Activated B cell treated with CpG ODN at 0.5 μM for 24 hours (primary cell): ENCODE data around the gene DCAF4. TPM values are rescaled to one million over a fixed set of nuclear protein-coding genes. Genes with fewer than 3 reads are reported as not detected.
"Not testable (repeated sequence)": the region's sequence is repeated elsewhere in the genome, so short reads cannot be mapped to it uniquely, and the experiment has no call there.

Experiments used
- ATAC-seq: fragments of 200-7000 bp; cut with Tn5 transposase; one replicate; pipeline ENCODE4 v1.10.0; 2021; ENCODE audit warnings: low read depth, mild to moderate bottlenecking, moderate library complexity
- CTCF ChIA-PET: fragments of 350-600 bp; sonication (Branson Sonifier 250); formaldehyde crosslinking; loops from one replicate; lab custom pipeline; 2021; ENCODE audit warnings: antibody characterized with exemption; lab: Charles Lee
- POLR2A ChIA-PET: fragments of 350-600 bp; sonication (Branson Sonifier 250); formaldehyde crosslinking; loops from one replicate; lab custom pipeline; 2021; ENCODE audit warnings: antibody characterized with exemption; lab: Charles Lee
- DNase-seq: peaks from one replicate; pipeline ENCODE4 v3.0.0; 2022
- H3K27ac Mint-ChIP-seq: one replicate; pipeline ENCODE4 v1.8.0; 2020; ENCODE audit warnings: mixed read lengths
- H3K27me3 Mint-ChIP-seq: one replicate; pipeline ENCODE4 v1.8.0; 2021; ENCODE audit warnings: mixed read lengths
- H3K36me3 Mint-ChIP-seq: one replicate; pipeline ENCODE4 v1.8.0; 2021; ENCODE audit warnings: low read depth, mixed read lengths
- H3K4me1 Mint-ChIP-seq: one replicate; pipeline ENCODE4 v1.8.0; 2021; ENCODE audit warnings: mixed read lengths
- H3K4me3 Mint-ChIP-seq: one replicate; pipeline ENCODE4 v1.8.0; 2020; ENCODE audit warnings: mild to moderate bottlenecking, mixed read lengths
- H3K9me3 Mint-ChIP-seq: one replicate; pipeline ENCODE4 v1.8.0; 2020; ENCODE audit warnings: mixed read lengths
- intact Hi-C: fragments of 100-400 bp; cut with micrococcal nuclease; formaldehyde crosslinking; loops from one replicate; pipeline ENCODE4 v1.15.1; 2024
- total RNA-seq: library from RNA; stranded (reverse); gene quantifications from 2 replicates; pipeline ENCODE4 v1.2.3, GENCODE V29; 2022
- TF ChIP-seq, protein P1 (sequence below): fragments of 200-600 bp; IDR thresholded peaks from one replicate; pipeline ENCODE4 v1.8.0; 2022; ENCODE audit warnings: antibody characterized with exemption, mild to moderate bottlenecking

The DCAF4 gene
- total RNA-seq, 1 donor from 2014 or later, result 38.7 TPM

DNA sequence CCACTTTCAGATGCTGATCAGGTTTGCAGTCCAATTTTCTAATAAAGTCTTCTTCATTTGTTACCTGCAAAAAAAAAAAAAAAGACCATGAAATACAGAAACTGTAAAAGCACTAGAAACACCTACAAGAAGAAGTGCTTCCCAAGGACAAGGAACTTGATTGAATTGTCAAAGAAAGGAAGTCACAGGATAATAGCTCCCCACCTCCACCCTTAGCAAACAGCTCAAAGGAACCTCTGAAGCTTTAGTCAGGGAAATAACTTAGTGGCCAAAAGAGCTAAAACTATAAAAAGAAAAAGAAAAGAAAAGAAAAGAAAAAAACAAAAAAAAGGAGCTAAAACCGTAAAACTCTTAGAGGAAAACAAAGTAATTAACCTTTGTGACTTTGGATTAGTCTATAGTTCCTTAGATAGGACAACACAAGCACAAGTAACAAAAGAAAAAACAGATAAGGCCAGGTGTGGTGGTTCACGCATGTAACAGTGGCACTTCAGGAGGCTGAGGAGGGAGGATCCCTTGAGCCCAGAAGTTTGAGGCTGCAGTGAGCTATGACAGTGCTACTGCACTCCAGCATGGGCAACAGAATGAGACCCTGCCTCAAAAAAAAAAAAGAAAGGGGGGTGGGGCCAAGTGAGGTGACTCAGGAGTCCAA, 72.1 kb downstream of the DCAF4 start:
- Mint-ChIP-seq H3K36me3 (peaks cover 59% of the 10 kb centered on the region), H3K27ac (no peak overlapping the region), H3K27me3 (no peaks in the 10 kb centered on the region), H3K9me3 (no peaks in the 10 kb centered on the region), H3K4me1 (no peaks in the 10 kb centered on the region), H3K4me3 (no peak overlapping the region)
- CTCF ChIA-PET, result no interaction called here
- POLR2A ChIA-PET, result no interaction called here
- TF ChIP-seq, protein P1, sequence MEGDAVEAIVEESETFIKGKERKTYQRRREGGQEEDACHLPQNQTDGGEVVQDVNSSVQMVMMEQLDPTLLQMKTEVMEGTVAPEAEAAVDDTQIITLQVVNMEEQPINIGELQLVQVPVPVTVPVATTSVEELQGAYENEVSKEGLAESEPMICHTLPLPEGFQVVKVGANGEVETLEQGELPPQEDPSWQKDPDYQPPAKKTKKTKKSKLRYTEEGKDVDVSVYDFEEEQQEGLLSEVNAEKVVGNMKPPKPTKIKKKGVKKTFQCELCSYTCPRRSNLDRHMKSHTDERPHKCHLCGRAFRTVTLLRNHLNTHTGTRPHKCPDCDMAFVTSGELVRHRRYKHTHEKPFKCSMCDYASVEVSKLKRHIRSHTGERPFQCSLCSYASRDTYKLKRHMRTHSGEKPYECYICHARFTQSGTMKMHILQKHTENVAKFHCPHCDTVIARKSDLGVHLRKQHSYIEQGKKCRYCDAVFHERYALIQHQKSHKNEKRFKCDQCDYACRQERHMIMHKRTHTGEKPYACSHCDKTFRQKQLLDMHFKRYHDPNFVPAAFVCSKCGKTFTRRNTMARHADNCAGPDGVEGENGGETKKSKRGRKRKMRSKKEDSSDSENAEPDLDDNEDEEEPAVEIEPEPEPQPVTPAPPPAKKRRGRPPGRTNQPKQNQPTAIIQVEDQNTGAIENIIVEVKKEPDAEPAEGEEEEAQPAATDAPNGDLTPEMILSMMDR, result no peak
- DNase-seq (no peak), ATAC-seq (no peak)
- intact Hi-C loops, result no loop called here

DNA sequence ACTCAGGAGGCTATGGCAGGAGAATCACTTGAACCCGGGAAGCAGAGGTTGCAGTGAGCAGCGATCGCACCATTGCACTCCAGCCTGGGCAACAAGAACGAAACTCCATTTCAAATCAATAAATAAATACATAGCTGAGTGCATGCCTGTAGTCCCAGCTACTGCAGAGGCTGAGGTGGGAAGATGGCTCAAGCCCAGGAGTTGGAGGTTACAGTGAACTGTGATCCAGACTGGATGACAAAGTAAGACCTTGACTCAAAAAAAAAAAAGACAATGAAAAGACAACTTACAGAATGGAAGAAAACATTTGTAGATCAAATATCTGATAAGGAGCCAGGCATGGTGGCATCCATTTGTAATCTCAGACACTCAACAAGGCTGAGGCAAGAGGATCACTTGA, 73.1 kb downstream of the DCAF4 start:
- no peak for ATAC-seq
- Mint-ChIP-seq H3K9me3 (no peaks in the 10 kb centered on the region), H3K27me3 (no peaks in the 10 kb centered on the region), H3K4me1 (no peaks in the 10 kb centered on the region), H3K36me3 (peaks cover 65% of the 10 kb centered on the region), H3K4me3 (no peak overlapping the region), H3K27ac (no peak overlapping the region)
- DNase-seq, result no peak
- CTCF ChIA-PET, result no interaction called here
- POLR2A ChIA-PET, result interaction anchor here (0.7 kb wide), 1 partner anchor 1993 kb away, joined by 3 read pairs; no protein-coding TSS in a partner anchor
- TF ChIP-seq, protein P1, result no peak
- intact Hi-C loops, result no loop called here

DNA sequence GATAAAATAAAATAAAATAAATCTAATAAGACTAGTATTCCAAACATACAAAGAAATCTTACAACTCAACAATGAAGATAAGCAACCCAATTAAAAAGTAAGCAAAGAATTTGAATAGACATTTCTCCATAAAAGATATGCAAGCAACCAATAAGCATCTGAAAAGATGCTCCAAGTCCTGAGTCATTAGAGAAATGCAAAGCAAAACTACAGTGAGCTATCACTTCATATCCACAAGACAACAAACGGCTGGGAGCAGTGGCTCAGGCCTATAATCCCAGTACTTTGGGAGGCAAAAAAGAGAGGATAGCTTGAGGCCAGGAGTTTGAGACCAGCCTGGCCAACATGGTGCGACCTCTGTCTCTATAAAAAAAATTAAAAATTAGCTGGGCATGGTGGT, 73.8 kb downstream of the DCAF4 start:
- H3K27ac Mint-ChIP-seq, result no peak overlapping the region
- CTCF ChIA-PET, result no interaction called here
- TF ChIP-seq, protein P1, result no peak
- POLR2A ChIA-PET, result no interaction called here
- ATAC-seq (no peak), DNase-seq (no peak)
- no peak overlapping the region for H3K4me3 Mint-ChIP-seq
- H3K27me3 Mint-ChIP-seq, result no peaks in the 10 kb centered on the region
- H3K4me1 Mint-ChIP-seq, result no peaks in the 10 kb centered on the region
- peaks cover 61% of the 10 kb centered on the region for H3K36me3 Mint-ChIP-seq
- H3K9me3 Mint-ChIP-seq, result no peaks in the 10 kb centered on the region
- intact Hi-C loops, result no loop called here

DNA sequence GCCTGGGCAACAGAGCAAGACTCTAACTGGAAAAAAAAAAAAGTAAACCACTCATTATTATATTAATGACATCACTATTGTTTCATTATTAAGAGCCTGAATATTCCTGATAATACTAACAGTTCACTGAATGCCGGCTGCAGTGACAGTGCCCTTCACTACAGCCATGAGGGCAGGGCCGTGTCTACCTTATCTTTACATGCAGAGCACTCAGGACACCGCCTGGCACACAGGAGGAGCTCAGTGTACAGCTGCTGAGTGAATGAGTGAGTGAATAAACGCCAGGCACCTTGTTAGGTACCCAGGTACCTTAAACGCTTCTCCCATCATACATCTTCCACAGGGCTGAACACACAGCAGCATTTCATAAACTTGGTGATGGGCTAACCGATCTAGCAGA, 77.4 kb downstream of the DCAF4 start:
- CTCF ChIA-PET, result no interaction called here
- H3K27me3 Mint-ChIP-seq, result no peaks in the 10 kb centered on the region
- H3K4me3 Mint-ChIP-seq, result no peak overlapping the region
- POLR2A ChIA-PET, result interaction anchor here (0.5 kb wide), 1 partner anchor 327 kb away, joined by 3 read pairs; no protein-coding TSS in a partner anchor
- H3K9me3 Mint-ChIP-seq, result no peaks in the 10 kb centered on the region
- no peak for ATAC-seq
- H3K36me3 Mint-ChIP-seq, result peaks cover 39% of the 10 kb centered on the region
- DNase-seq, result no peak
- TF ChIP-seq, protein P1, result no peak
- H3K4me1 Mint-ChIP-seq, result no peaks in the 10 kb centered on the region
- no peak overlapping the region for H3K27ac Mint-ChIP-seq
- intact Hi-C loops, result no loop called here

DNA sequence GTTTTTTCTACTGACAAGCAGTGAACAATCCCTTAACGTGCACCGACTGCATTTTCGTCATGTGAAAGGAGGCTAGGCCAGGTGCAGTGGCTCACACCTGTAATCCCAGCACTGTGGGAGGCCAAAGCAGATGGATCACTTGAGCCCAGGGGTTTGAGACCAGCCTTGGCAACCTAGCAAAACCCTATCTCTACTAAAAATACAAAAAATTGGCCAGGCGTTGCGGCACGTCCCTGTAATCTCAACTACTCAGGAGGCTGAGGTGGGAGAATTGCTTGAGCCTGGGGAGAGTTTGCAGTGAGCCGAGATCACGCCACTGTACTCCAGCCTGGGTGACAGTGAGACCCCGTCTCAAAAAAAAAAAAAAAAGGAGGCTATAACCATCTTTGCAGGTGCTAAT, 78.4 kb downstream of the DCAF4 start:
- H3K27ac Mint-ChIP-seq, H3K4me3 Mint-ChIP-seq, POLR2A ChIA-PET, ATAC-seq, H3K27me3 Mint-ChIP-seq, DNase-seq, intact Hi-C loops, H3K9me3 Mint-ChIP-seq, CTCF ChIA-PET, H3K4me1 Mint-ChIP-seq: not testable (repeated sequence)
- H3K36me3 Mint-ChIP-seq, result peaks cover 44% of the 10 kb centered on the region
